Astrocyte (in vitro differentiated cells and primary cell): ENCODE results near the gene SF1.

Experiments
- EZH2 ChIP-seq: IDR thresholded peaks from 2 replicates; pipeline ENCODE4 v1.6.1; 2012; ENCODE audit warnings: mild to moderate bottlenecking, low read length, inconsistent platforms; ENCODE audit not compliant: insufficient read depth
- TF ChIP-seq, protein P1 (sequence below): IDR thresholded peaks from 2 replicates; pipeline ENCODE4 v1.5.1; 2011; ENCODE audit warnings: low read depth, mild to moderate bottlenecking, inconsistent platforms, low read length, moderate library complexity; ENCODE audit not compliant: insufficient read depth

DNA sequence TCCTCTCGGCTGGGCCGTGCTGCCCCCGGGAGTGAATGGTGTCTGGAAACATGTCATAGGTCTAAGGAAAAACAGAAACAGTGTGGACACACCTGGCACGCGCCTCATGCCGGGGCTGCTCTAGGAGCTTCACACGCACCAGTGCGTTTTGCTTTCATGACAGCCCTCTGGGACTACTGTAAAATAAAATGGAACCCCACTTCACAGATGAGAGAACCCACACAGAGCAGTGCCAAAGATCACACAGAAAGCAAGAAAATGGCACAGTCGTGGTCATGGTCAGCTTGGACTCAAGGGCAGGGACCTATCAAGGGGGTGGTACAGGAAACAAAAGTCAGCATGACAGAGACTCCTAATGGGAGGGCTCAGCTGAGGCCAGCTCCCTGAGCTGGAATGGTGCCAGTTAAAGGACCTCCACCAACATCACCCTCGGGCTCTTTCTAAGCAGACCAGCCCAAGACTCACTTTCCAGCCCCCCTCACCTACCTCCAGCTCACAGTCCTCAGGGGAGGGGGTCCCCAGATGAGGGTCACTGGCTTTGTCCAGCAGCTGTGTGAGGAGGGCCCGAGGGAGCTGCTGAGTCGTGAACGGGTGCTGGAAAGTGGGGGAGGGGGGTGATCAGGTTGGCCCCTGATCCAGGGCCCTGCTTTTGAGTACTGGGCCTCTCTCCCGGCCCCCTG, 21.4 kb upstream of the SF1 start:
- TF ChIP-seq, protein P1, sequence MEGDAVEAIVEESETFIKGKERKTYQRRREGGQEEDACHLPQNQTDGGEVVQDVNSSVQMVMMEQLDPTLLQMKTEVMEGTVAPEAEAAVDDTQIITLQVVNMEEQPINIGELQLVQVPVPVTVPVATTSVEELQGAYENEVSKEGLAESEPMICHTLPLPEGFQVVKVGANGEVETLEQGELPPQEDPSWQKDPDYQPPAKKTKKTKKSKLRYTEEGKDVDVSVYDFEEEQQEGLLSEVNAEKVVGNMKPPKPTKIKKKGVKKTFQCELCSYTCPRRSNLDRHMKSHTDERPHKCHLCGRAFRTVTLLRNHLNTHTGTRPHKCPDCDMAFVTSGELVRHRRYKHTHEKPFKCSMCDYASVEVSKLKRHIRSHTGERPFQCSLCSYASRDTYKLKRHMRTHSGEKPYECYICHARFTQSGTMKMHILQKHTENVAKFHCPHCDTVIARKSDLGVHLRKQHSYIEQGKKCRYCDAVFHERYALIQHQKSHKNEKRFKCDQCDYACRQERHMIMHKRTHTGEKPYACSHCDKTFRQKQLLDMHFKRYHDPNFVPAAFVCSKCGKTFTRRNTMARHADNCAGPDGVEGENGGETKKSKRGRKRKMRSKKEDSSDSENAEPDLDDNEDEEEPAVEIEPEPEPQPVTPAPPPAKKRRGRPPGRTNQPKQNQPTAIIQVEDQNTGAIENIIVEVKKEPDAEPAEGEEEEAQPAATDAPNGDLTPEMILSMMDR: no peak
- TF ChIP-seq EZH2: no peak
